HepG2 (cell line): ENCODE measurements around the gene APRT. TPM values are rescaled to one million over a fixed set of nuclear protein-coding genes. Genes with fewer than 3 reads are reported as not detected.

Experiments used
- ARNT2 ChIP-seq: sonication (generic); formaldehyde crosslinking; IDR thresholded peaks from 2 replicates; pipeline ENCODE4 v1.8.0; 2022; ENCODE audit warnings: mild to moderate bottlenecking, low read depth, missing genetic modification reagents, moderate library complexity
- FOXJ3 ChIP-seq: sonication (generic); formaldehyde crosslinking; IDR thresholded peaks from 2 replicates; pipeline ENCODE4 v1.4.0; 2020; ENCODE audit warnings: missing genetic modification reagents, mild to moderate bottlenecking, borderline replicate concordance
- GZF1 ChIP-seq: sonication (generic); formaldehyde crosslinking; IDR thresholded peaks from 2 replicates; pipeline ENCODE4 v1.5.1; 2020; ENCODE audit warnings: mild to moderate bottlenecking, missing genetic modification reagents
- HMG20B ChIP-seq: conservative IDR thresholded peaks from 2 replicates; pipeline ENCODE4 v1.6.1; 2016; ENCODE audit warnings: missing genetic modification reagents, missing compliant biosample characterization
- HOXA7 ChIP-seq: sonication (generic); formaldehyde crosslinking; IDR thresholded peaks from 2 replicates; pipeline ENCODE4 v1.8.1; 2022; ENCODE audit warnings: mild to moderate bottlenecking, missing genetic modification reagents, moderate library complexity
- IRF2 ChIP-seq: IDR thresholded peaks from 2 replicates; pipeline ENCODE4 v1.6.1; 2018; ENCODE audit warnings: missing genetic modification reagents, missing compliant biosample characterization
- MEIS1 ChIP-seq: sonication (generic); formaldehyde crosslinking; IDR thresholded peaks from 2 replicates; pipeline ENCODE4 v1.9.0; 2021; ENCODE audit warnings: mild to moderate bottlenecking, missing genetic modification reagents, moderate library complexity, borderline replicate concordance
- RFXANK ChIP-seq: IDR thresholded peaks from 2 replicates; pipeline ENCODE4 v1.6.1; 2016
- SCMH1 ChIP-seq: sonication (generic); formaldehyde crosslinking; IDR thresholded peaks from 2 replicates; pipeline ENCODE4 v1.9.0; 2021; ENCODE audit warnings: missing genetic modification reagents, mild to moderate bottlenecking, borderline replicate concordance
- THAP11 ChIP-seq: IDR thresholded peaks from 2 replicates; pipeline ENCODE4 v1.6.1; 2016; ENCODE audit warnings: missing biosample characterization, missing genetic modification reagents
- TMF1 ChIP-seq: sonication (generic); formaldehyde crosslinking; IDR thresholded peaks from 2 replicates; pipeline ENCODE4 v1.8.1; 2022; ENCODE audit warnings: low read depth, missing genetic modification reagents
- U2AF1 ChIP-seq: fragments of 200-400 bp; formaldehyde crosslinking; optimal IDR thresholded peaks from 2 replicates; pipeline ENCODE3; 2017; ENCODE audit warnings: mild to moderate bottlenecking, low read depth, low read length
- ZMAT3 ChIP-seq: sonication (generic); formaldehyde crosslinking; conservative IDR thresholded peaks from 2 replicates; pipeline ENCODE4 v1.7.0; 2021; ENCODE audit warnings: missing genetic modification reagents
- ZNF225 ChIP-seq: sonication (generic); formaldehyde crosslinking; IDR thresholded peaks from 2 replicates; pipeline ENCODE4 v1.4.0; 2020; ENCODE audit warnings: mild to moderate bottlenecking, missing genetic modification reagents
- ZNF558 ChIP-seq: sonication (generic); formaldehyde crosslinking; IDR thresholded peaks from 2 replicates; pipeline ENCODE4 v1.9.0; 2022; ENCODE audit warnings: mild to moderate bottlenecking, missing genetic modification reagents, borderline replicate concordance
- ZNF564 ChIP-seq: sonication (generic); formaldehyde crosslinking; IDR thresholded peaks from 2 replicates; pipeline ENCODE4 v1.8.1; 2023; ENCODE audit warnings: mild to moderate bottlenecking, missing genetic modification reagents
- ZNF605 ChIP-seq: sonication (generic); formaldehyde crosslinking; IDR thresholded peaks from 2 replicates; pipeline ENCODE4 v1.8.0; 2022; ENCODE audit warnings: mild to moderate bottlenecking, missing genetic modification reagents
- ZZZ3 ChIP-seq: sonication (generic); formaldehyde crosslinking; IDR thresholded peaks from 2 replicates; pipeline ENCODE4 v1.4.0; 2020; ENCODE audit warnings: missing genetic modification reagents, mild to moderate bottlenecking, borderline replicate concordance
- polyA plus RNA-seq, 8 experiments: library from polyadenylated mRNA; depleted of rRNA in 3 of 8; stranded (reverse) in 7 of 8; unstranded in 1 of 8; fragments of >200 nt; fragmentation: Illumina TruSeq in 4 of 8; extraction: Trizol in 4 of 8; gene quantifications; 2 replicates each; pipeline versions ENCODE4 v1.2.1 to v1.2.3, GENCODE V29; 2011 to 2016; ENCODE audit warnings: low read depth in 4 of 8, missing spikeins in 1 of 8, mixed read lengths in 1 of 8; ENCODE audit not compliant: insufficient read depth in 1 of 8
- total RNA-seq, 5 experiments: library from RNA; depleted of rRNA; stranded (reverse); fragments of >200 nt; fragmentation: Illumina TruSeq; extraction: Trizol; gene quantifications; 2 replicates each; pipeline ENCODE4 v1.2.3, GENCODE V29; 2016; ENCODE audit warnings: low read depth in 1 of 5
- TF ChIP-seq, protein P1 (sequence below): sonication (generic); formaldehyde crosslinking; IDR thresholded peaks from one replicate; pipeline ENCODE4 v1.5.1; 2020; ENCODE audit warnings: mild to moderate bottlenecking, missing genetic modification reagents; ENCODE audit errors: not compliant biosample characterization
- TF ChIP-seq, protein P2 (sequence below): sonication (generic); formaldehyde crosslinking; IDR thresholded peaks from 2 replicates; pipeline ENCODE4 v1.9.0; 2021; ENCODE audit warnings: missing genetic modification reagents, mild to moderate bottlenecking, borderline replicate concordance
- TF ChIP-seq, protein P3 (sequence below): sonication (generic); formaldehyde crosslinking; IDR thresholded peaks from 2 replicates; pipeline ENCODE4 v1.4.0; 2020; ENCODE audit warnings: missing genetic modification reagents, low read depth, mild to moderate bottlenecking, borderline replicate concordance

Gene APRT
- total and polyA plus RNA-seq, 2 of the 13 experiments (the other 11 are each of a cell fraction or from before 2014, with no cell fraction given): 155 to 242 TPM

DNA sequence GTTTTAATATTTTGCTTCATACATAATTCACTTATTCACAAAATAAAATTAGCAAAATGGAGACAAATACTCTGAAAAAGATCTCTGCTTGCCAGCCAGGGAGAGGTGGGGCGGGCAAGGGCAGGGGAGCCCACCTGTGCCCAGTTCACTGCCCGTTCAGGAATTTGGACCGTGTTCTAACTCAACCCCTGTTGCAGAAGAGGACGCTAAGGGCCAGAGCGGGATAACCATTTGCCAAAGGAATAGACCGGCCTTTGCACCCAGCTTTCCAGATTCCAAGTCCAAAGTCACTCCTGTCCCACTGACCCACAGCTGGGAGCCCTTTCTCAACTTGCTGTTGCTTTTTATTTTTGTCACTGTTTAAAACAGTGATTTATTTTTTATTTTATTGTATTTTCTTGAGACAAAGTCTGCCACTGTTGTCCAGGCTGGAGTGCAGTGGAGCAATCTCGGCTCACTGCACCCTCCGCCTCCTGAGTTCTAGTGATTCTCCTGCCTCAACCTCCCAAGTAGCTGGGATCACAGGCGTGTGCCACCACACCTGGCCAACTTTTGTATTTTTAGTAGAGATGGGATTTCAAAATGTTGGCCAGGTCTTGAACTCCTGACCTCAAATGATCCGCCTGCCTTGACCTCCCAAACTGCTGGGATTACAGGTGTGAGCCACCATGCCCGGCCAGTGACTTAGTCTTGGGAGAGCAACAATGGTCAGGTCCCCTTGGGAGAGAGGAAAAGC, 24.0 kb downstream of the APRT start (continued):
- TF ChIP-seq ZNF558 (CRISPR knock-in tag) (no peak), SCMH1 (CRISPR knock-in tag) (no peak), HMG20B (CRISPR knock-in tag) (no peak), GZF1 (CRISPR knock-in tag) (no peak), ZNF605 (CRISPR knock-in tag) (no peak), RFXANK (no peak), FOXJ3 (CRISPR knock-in tag) (0 out of 2 replicates have a peak, but pooled peaks have one; percentile 44), IRF2 (CRISPR knock-in tag) (peak; percentile 25; the same call in 1 of the 2 replicates), U2AF1 (no peak), ZNF225 (CRISPR knock-in tag) (no peak), ARNT2 (CRISPR knock-in tag) (no peak), ZMAT3 (CRISPR knock-in tag) (no peak), ZNF564 (CRISPR knock-in tag) (no peak), ZZZ3 (no peak), HOXA7 (CRISPR knock-in tag) (no peak), MEIS1 (CRISPR knock-in tag) (no peak), THAP11 (CRISPR knock-in tag) (no peak), TMF1 (CRISPR knock-in tag) (no peak)
- TF ChIP-seq, protein P1, sequence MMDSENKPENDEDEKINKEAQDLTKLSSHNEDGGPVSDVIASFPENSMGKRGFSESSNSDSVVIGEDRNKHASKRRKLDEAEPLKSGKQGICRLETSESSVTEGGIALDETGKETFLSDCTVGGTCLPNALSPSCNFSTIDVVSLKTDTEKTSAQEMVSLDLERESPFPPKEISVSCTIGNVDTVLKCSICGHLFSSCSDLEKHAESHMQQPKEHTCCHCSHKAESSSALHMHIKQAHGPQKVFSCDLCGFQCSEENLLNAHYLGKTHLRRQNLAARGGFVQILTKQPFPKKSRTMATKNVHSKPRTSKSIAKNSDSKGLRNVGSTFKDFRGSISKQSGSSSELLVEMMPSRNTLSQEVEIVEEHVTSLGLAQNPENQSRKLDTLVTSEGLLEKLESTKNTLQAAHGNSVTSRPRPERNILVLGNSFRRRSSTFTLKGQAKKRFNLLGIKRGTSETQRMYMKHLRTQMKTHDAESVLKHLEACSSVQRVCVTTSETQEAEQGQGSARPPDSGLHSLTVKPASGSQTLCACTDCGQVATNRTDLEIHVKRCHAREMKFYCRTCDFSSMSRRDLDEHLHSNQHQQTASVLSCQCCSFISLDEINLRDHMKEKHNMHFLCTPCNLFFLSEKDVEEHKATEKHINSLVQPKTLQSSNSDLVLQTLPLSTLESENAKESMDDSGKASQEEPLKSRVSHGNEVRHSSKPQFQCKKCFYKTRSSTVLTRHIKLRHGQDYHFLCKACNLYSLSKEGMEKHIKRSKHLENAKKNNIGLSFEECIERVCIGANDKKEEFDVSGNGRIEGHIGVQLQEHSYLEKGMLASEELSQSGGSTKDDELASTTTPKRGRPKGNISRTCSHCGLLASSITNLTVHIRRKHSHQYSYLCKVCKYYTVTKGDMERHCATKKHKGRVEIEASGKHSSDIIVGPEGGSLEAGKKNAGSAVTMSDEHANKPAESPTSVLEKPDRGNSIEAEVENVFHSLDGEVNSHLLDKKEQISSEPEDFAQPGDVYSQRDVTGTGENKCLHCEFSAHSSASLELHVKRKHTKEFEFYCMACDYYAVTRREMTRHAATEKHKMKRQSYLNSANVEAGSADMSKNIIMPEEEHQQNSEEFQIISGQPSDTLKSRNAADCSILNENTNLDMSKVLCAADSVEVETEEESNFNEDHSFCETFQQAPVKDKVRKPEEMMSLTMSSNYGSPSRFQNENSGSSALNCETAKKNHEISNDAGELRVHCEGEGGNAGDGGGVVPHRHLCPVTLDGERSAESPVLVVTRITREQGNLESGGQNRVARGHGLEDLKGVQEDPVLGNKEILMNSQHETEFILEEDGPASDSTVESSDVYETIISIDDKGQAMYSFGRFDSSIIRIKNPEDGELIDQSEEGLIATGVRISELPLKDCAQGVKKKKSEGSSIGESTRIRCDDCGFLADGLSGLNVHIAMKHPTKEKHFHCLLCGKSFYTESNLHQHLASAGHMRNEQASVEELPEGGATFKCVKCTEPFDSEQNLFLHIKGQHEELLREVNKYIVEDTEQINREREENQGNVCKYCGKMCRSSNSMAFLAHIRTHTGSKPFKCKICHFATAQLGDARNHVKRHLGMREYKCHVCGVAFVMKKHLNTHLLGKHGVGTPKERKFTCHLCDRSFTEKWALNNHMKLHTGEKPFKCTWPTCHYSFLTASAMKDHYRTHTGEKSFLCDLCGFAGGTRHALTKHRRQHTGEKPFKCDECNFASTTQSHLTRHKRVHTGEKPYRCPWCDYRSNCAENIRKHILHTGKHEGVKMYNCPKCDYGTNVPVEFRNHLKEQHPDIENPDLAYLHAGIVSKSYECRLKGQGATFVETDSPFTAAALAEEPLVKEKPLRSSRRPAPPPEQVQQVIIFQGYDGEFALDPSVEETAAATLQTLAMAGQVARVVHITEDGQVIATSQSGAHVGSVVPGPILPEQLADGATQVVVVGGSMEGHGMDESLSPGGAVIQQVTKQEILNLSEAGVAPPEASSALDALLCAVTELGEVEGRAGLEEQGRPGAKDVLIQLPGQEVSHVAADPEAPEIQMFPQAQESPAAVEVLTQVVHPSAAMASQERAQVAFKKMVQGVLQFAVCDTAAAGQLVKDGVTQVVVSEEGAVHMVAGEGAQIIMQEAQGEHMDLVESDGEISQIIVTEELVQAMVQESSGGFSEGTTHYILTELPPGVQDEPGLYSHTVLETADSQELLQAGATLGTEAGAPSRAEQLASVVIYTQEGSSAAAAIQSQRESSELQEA (CRISPR knock-in tag): no peak
- TF ChIP-seq, protein P2, sequence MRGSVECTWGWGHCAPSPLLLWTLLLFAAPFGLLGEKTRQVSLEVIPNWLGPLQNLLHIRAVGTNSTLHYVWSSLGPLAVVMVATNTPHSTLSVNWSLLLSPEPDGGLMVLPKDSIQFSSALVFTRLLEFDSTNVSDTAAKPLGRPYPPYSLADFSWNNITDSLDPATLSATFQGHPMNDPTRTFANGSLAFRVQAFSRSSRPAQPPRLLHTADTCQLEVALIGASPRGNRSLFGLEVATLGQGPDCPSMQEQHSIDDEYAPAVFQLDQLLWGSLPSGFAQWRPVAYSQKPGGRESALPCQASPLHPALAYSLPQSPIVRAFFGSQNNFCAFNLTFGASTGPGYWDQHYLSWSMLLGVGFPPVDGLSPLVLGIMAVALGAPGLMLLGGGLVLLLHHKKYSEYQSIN: no peak
- TF ChIP-seq, protein P3, sequence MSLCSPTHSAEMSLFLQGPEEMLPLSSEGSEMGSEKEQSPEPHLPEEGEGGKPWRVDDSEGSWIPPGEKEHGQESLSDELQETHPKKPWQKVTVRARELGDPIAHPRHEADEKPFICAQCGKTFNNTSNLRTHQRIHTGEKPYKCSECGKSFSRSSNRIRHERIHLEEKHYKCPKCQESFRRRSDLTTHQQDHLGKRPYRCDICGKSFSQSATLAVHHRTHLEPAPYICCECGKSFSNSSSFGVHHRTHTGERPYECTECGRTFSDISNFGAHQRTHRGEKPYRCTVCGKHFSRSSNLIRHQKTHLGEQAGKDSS (CRISPR knock-in tag): no peak
